Upper lobe of left lung (tissue), 4 donors: ENCODE data around the gene MYO9B.

ENCODE experiments used
- CTCF ChIP-seq, 6 experiments: fragments of 450-650 bp in 4 of 6; fragments of 200-600 bp in 2 of 6; sonication (generic) in 2 of 6; IDR thresholded peaks; one replicate each; pipeline ENCODE4 v1.5.1; 2016 to 2019; ENCODE audit warnings: antibody characterized with exemption in 6 of 6
- EP300 ChIP-seq, 4 donors: sonication (generic); formaldehyde crosslinking; IDR thresholded peaks; one replicate each; pipeline ENCODE4 v1.5.1; 2017; ENCODE audit warnings: antibody characterized with exemption in 4 of 4, control low read depth in 2 of 4

- no peak for TF ChIP-seq CTCF (IDR thresholded peaks at IDR 0.05)
- no peak for TF ChIP-seq EP300 (IDR thresholded peaks at IDR 0.05)
Measured at GRCh38 chr19:17069193-17069592, 6.4 kb upstream of the MYO9B start.
